Caco-2 (cell line): Measurements from ENCODE around the gene KRT13. TPM values are rescaled to one million over a fixed set of nuclear protein-coding genes. Genes with fewer than 3 reads are reported as not detected.

Experiments
- BruUV-seq: library from RNA; stranded (reverse); fragments of 400-500 nt; replicated peaks from 2 replicates; lab custom pipeline; 2021; lab: Mats Ljungman, UMichigan
- CTCF ChIA-PET: fragments of 300-600 bp; sonication (Branson Sonifier 250); formaldehyde crosslinking; loops from one replicate; lab custom pipeline; 2022; ENCODE audit warnings: antibody characterized with exemption; lab: Charles Lee
- POLR2A ChIA-PET: fragments of 300-600 bp; sonication (Branson Sonifier 250); formaldehyde crosslinking; loops from one replicate; lab custom pipeline; 2022; ENCODE audit warnings: antibody characterized with exemption; lab: Charles Lee
- DNase-seq, 2 experiments: peaks; one replicate each; pipeline versions ENCODE4 v3.0.0 to v3.0.0-alpha.2; 2020 to 2022
- H3K27me3 ChIP-seq: replicated peaks from 2 replicates; pipeline ENCODE4 v1.6.0; 2011; ENCODE audit warnings: low read length; ENCODE audit not compliant: control insufficient read depth, insufficient read depth
- H3K36me3 ChIP-seq: 2 replicates; pipeline ENCODE4 v1.5.1; 2011; ENCODE audit warnings: low read length; ENCODE audit not compliant: control insufficient read depth, insufficient read depth
- H3K4me1 ChIP-seq: fragments of 250-450 bp; sonication (Bioruptor Pico); 2 replicates; pipeline ENCODE4 v1.5.1; 2020; ENCODE audit warnings: mild to moderate bottlenecking
- H3K4me3 ChIP-seq: 2 replicates; pipeline ENCODE4 v1.5.1; 2011; ENCODE audit warnings: low read depth, mild to moderate bottlenecking, control low read depth, low read length
- H3K9me3 ChIP-seq: fragments of 250-450 bp; sonication (Bioruptor Pico); 2 replicates; pipeline ENCODE4 v1.5.1; 2020; ENCODE audit warnings: mild to moderate bottlenecking, moderate library complexity
- H3K27ac Mint-ChIP-seq: one replicate; pipeline ENCODE4 v1.8.0; 2022; ENCODE audit warnings: mixed read lengths; ENCODE audit not compliant: unreplicated experiment
- H3K27me3 Mint-ChIP-seq: one replicate; pipeline ENCODE4 v1.8.0; 2022; ENCODE audit warnings: mixed read lengths; ENCODE audit not compliant: insufficient read depth, unreplicated experiment
- H3K36me3 Mint-ChIP-seq: one replicate; pipeline ENCODE4 v1.8.0; 2022; ENCODE audit warnings: mild to moderate bottlenecking, mixed read lengths; ENCODE audit not compliant: insufficient read depth, unreplicated experiment
- H3K4me1 Mint-ChIP-seq: one replicate; pipeline ENCODE4 v1.8.0; 2022; ENCODE audit warnings: low read depth, mixed read lengths; ENCODE audit not compliant: unreplicated experiment
- H3K4me3 Mint-ChIP-seq: one replicate; pipeline ENCODE4 v1.8.0; 2022; ENCODE audit warnings: mild to moderate bottlenecking, moderate library complexity, mixed read lengths; ENCODE audit not compliant: unreplicated experiment
- H3K9me3 Mint-ChIP-seq: one replicate; pipeline ENCODE4 v1.8.0; 2022; ENCODE audit warnings: mixed read lengths; ENCODE audit not compliant: unreplicated experiment
- intact Hi-C: fragments of 100-400 bp; cut with micrococcal nuclease; formaldehyde crosslinking; loops from one replicate; pipeline ENCODE4 v1.10.0; 2022; ENCODE audit not compliant: unreplicated experiment
- total RNA-seq: library from RNA; stranded (reverse); gene quantifications from 2 replicates; pipeline ENCODE4 v1.2.3, GENCODE V29; 2022
- TF ChIP-seq, protein P1 (sequence below), 2 experiments: fragments of 200-600 bp in 1 of 2; IDR thresholded peaks; 1 replicate in 1 of 2; 2 replicates in 1 of 2; pipeline versions ENCODE4 v1.5.1 to v1.8.0; 2011 to 2022; ENCODE audit warnings: antibody characterized with exemption in 1 of 2, control low read depth in 1 of 2, inconsistent platforms in 1 of 2, low read depth in 1 of 2, low read length in 1 of 2, mild to moderate bottlenecking in 1 of 2, moderate library complexity in 1 of 2; ENCODE audit not compliant: insufficient read depth in 1 of 2, severe bottlenecking in 1 of 2, unreplicated experiment in 1 of 2

The KRT13 gene
- total RNA-seq, 1 experiment from 2014 or later = not detected

DNA sequence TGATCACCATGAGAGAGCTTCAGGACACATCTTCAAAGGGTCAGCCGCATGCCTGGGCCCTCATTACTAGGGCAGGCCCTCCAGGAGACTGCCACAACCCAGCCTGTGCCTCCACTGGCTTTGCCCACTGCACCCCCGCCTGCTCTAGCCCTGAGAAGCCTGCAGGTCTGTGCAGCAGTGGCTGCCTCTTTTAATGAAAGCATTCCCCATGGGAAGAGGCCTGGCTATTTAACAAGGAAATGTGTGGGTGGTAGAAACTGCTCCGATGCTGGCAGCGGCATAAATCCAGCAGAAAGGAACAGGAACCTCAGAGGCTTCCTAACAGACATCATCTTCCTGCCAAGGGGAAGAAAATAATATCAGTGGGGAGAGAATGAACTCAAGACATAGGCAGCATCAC is 37.9 kb downstream of the KRT13 start:
- CTCF ChIA-PET = interaction anchor here (1.1 kb wide), 1 partner anchor 195 kb away, joined by 3 read pairs; no protein-coding TSS in a partner anchor
- Histone ChIP-seq H3K4me3 (no peak overlapping the region), H3K4me1 (no peaks in the 10 kb centered on the region), H3K36me3 (no peaks in the 10 kb centered on the region), H3K9me3 (peaks cover 6% of the 10 kb centered on the region), H3K27me3 (no peaks in the 10 kb centered on the region)
- peaks cover 10% of the 10 kb centered on the region for H3K9me3 Mint-ChIP-seq
- DNase-seq = no peak
- no peak overlapping the region for H3K4me3 Mint-ChIP-seq
- TF ChIP-seq, protein P1, sequence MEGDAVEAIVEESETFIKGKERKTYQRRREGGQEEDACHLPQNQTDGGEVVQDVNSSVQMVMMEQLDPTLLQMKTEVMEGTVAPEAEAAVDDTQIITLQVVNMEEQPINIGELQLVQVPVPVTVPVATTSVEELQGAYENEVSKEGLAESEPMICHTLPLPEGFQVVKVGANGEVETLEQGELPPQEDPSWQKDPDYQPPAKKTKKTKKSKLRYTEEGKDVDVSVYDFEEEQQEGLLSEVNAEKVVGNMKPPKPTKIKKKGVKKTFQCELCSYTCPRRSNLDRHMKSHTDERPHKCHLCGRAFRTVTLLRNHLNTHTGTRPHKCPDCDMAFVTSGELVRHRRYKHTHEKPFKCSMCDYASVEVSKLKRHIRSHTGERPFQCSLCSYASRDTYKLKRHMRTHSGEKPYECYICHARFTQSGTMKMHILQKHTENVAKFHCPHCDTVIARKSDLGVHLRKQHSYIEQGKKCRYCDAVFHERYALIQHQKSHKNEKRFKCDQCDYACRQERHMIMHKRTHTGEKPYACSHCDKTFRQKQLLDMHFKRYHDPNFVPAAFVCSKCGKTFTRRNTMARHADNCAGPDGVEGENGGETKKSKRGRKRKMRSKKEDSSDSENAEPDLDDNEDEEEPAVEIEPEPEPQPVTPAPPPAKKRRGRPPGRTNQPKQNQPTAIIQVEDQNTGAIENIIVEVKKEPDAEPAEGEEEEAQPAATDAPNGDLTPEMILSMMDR (IDR thresholded peaks at IDR 0.05; ENCODE audit: insufficient read depth in 1 of 2, low read depth in 1 of 2, low read length in 1 of 2, severe bottlenecking in 1 of 2, unreplicated experiment in 1 of 2) = no peak
- no peak overlapping the region for H3K27ac Mint-ChIP-seq
- H3K27me3 Mint-ChIP-seq = no peaks in the 10 kb centered on the region
- BruUV-seq = no TSS peak
- POLR2A ChIA-PET = interaction anchor here (0.6 kb wide), 1 partner anchor 50 kb away, joined by 6 read pairs; no protein-coding TSS in a partner anchor
- no peaks in the 10 kb centered on the region for H3K4me1 Mint-ChIP-seq
- intact Hi-C loops = no loop called here
- no peaks in the 10 kb centered on the region for H3K36me3 Mint-ChIP-seq

DNA sequence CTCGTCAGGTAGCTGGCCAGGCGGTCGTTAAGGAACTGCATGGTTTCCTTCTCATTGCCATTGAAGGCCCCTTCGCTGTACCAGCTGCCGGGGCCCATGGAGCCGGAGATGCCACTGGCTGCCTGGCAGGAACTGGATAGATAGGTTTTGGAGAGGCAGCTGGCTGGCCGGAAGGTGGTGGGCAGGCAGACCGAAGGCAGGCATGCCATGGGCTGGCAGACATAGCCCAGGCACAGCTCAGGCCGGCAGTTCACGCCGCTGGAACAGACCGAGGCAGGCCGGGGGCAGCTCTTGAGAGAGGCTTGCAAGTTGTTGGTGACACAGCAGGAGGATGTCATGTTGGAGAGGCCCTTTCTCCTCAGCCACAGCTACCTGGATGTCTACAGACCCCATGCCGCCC is 38.4 kb downstream of the KRT13 start, which contains the start of gene KRT32:
Gene KRT32 (minus strand): TSS at position 399 of the 400 bp plus-strand sequence. CDS start 61 bp downstream, at position 338.
- no peaks in the 10 kb centered on the region for H3K4me1 ChIP-seq
- CTCF ChIA-PET = interaction anchor here (1.1 kb wide), 1 partner anchor 196 kb away, joined by 3 read pairs; no protein-coding TSS in a partner anchor
- POLR2A ChIA-PET = no interaction called here
- Mint-ChIP-seq H3K4me1 (no peaks in the 10 kb centered on the region), H3K27ac (no peak within 1 kb of the TSS), H3K36me3 (no peaks in the 10 kb centered on the region), H3K27me3 (no peaks in the 10 kb centered on the region), H3K4me3 (no peak within 1 kb of the TSS), H3K9me3 (peaks cover 10% of the 10 kb centered on the region)
- TF ChIP-seq, protein P1 (IDR thresholded peaks at IDR 0.05; ENCODE audit: insufficient read depth in 1 of 2, low read depth in 1 of 2, low read length in 1 of 2, severe bottlenecking in 1 of 2, unreplicated experiment in 1 of 2) = no peak
- DNase-seq = no peak
- H3K27me3 ChIP-seq = no peaks in the 10 kb centered on the region
- no peaks in the 10 kb centered on the region for H3K36me3 ChIP-seq
- peaks cover 6% of the 10 kb centered on the region for H3K9me3 ChIP-seq
- no peak within 1 kb of the TSS for H3K4me3 ChIP-seq
- BruUV-seq = no TSS peak
- intact Hi-C loops = no loop called here

DNA sequence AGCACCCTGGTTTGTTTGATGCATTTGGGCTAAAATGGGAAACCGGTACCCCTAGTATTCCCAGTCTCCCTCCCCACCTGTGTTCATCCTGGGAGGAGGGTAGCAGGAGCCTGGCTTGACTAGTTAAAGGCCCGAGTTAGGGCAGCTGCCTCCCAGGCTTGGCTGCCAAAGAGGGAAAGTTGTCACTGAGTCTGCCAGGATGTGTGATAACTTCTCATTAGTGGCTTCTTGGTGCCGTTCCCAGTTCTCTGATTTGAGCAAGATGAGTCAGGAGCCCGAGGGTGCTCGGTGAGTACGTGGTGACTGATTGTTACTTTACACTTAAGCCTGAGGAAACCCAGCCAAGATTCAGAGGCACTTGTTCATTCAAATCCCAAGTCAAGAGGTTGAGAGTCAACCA is 40.7 kb downstream of the KRT13 start:
- BruUV-seq = no TSS peak
- no peak overlapping the region for H3K27ac Mint-ChIP-seq
- no peak overlapping the region for H3K4me3 ChIP-seq
- no peaks in the 10 kb centered on the region for H3K4me1 Mint-ChIP-seq
- CTCF ChIA-PET = no interaction called here
- peaks cover 6% of the 10 kb centered on the region for H3K9me3 ChIP-seq
- intact Hi-C loops = no loop called here
- H3K36me3 ChIP-seq = no peaks in the 10 kb centered on the region
- H3K4me1 ChIP-seq = no peaks in the 10 kb centered on the region
- H3K27me3 ChIP-seq = no peaks in the 10 kb centered on the region
- DNase-seq = no peak
- no peaks in the 10 kb centered on the region for H3K36me3 Mint-ChIP-seq
- H3K27me3 Mint-ChIP-seq = no peaks in the 10 kb centered on the region
- H3K4me3 Mint-ChIP-seq = no peak overlapping the region
- POLR2A ChIA-PET = no interaction called here
- TF ChIP-seq, protein P1 (IDR thresholded peaks at IDR 0.05; ENCODE audit: insufficient read depth in 1 of 2, low read depth in 1 of 2, low read length in 1 of 2, severe bottlenecking in 1 of 2, unreplicated experiment in 1 of 2) = no peak
- H3K9me3 Mint-ChIP-seq = peaks cover 10% of the 10 kb centered on the region
